A549 (cell line): ENCODE data around the gene FXR2.

Experiments
- CBX8 ChIP-seq: fragments of 200-600 bp; sonication (generic); IDR thresholded peaks from 2 replicates; pipeline ENCODE4 v1.6.1; 2016
- EHMT2 ChIP-seq: fragments of 200-600 bp; sonication (generic); IDR thresholded peaks from 2 replicates; pipeline ENCODE4 v1.6.1; 2016; ENCODE audit warnings: antibody characterized with exemption, low read depth, mild to moderate bottlenecking, moderate library complexity
- EP300 ChIP-seq, 2 experiments: fragments of >200 bp; sonication (Bioruptor Twin); formaldehyde crosslinking; IDR thresholded peaks; 2 replicates in 1 of 2; 3 replicates in 1 of 2; pipeline ENCODE4 v1.6.1; 2016 to 2017
- KDM1A ChIP-seq: fragments of 200-600 bp; sonication (generic); IDR thresholded peaks from 2 replicates; pipeline ENCODE4 v1.6.1; 2016; ENCODE audit warnings: low read depth, mild to moderate bottlenecking
- MAFK ChIP-seq: fragments of 450-650 bp; IDR thresholded peaks from 2 replicates; pipeline ENCODE4 v1.6.1; 2014; ENCODE audit not compliant: partially characterized antibody
- POLR2A ChIP-seq: IDR thresholded peaks from 2 replicates; pipeline ENCODE4 v1.6.1; 2012; ENCODE audit warnings: mild to moderate bottlenecking, low read length
- TF ChIP-seq, protein P1 (sequence below): fragments of >200 bp; sonication (Bioruptor Twin); formaldehyde crosslinking; IDR thresholded peaks from 3 replicates; pipeline ENCODE4 v1.5.1; 2016
- TF ChIP-seq, protein P2 (sequence below): IDR thresholded peaks from 2 replicates; pipeline ENCODE4 v1.6.1; 2012
- TF ChIP-seq, protein P3 (sequence below): fragments of 200-600 bp; sonication (generic); IDR thresholded peaks from 2 replicates; pipeline ENCODE4 v1.6.1; 2016; ENCODE audit warnings: antibody characterized with exemption, mild to moderate bottlenecking, moderate library complexity
- TF ChIP-seq, protein P4 (sequence below): IDR thresholded peaks from 2 replicates; pipeline ENCODE4 v1.6.1; 2012

DNA sequence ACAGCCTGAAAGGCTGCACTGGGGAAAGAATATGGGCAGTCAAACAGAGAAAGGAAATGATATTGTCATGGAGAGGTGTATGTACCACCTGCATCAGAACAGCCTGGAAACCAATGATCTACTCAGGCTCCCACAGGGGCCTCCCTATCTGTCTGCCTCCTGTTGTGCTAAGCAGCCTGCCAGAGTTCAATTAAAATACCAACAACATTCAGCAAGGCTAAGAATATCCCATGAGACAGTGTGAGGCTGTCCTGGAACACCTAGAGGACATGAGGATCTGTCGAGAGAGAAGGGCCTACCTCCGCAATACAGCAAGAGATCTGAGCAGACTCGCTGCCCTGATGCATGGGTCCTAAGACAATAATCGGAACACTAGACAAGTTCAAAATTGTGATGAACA is 8.4 kb downstream of the FXR2 start:
- TF ChIP-seq EP300 (IDR thresholded peaks at IDR 0.05), result no peak
- no peak for TF ChIP-seq POLR2A
- TF ChIP-seq, protein P1, sequence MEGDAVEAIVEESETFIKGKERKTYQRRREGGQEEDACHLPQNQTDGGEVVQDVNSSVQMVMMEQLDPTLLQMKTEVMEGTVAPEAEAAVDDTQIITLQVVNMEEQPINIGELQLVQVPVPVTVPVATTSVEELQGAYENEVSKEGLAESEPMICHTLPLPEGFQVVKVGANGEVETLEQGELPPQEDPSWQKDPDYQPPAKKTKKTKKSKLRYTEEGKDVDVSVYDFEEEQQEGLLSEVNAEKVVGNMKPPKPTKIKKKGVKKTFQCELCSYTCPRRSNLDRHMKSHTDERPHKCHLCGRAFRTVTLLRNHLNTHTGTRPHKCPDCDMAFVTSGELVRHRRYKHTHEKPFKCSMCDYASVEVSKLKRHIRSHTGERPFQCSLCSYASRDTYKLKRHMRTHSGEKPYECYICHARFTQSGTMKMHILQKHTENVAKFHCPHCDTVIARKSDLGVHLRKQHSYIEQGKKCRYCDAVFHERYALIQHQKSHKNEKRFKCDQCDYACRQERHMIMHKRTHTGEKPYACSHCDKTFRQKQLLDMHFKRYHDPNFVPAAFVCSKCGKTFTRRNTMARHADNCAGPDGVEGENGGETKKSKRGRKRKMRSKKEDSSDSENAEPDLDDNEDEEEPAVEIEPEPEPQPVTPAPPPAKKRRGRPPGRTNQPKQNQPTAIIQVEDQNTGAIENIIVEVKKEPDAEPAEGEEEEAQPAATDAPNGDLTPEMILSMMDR, result no peak
- TF ChIP-seq, protein P2, sequence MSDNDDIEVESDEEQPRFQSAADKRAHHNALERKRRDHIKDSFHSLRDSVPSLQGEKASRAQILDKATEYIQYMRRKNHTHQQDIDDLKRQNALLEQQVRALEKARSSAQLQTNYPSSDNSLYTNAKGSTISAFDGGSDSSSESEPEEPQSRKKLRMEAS, result no peak
- no peak for TF ChIP-seq MAFK
- TF ChIP-seq, protein P3, sequence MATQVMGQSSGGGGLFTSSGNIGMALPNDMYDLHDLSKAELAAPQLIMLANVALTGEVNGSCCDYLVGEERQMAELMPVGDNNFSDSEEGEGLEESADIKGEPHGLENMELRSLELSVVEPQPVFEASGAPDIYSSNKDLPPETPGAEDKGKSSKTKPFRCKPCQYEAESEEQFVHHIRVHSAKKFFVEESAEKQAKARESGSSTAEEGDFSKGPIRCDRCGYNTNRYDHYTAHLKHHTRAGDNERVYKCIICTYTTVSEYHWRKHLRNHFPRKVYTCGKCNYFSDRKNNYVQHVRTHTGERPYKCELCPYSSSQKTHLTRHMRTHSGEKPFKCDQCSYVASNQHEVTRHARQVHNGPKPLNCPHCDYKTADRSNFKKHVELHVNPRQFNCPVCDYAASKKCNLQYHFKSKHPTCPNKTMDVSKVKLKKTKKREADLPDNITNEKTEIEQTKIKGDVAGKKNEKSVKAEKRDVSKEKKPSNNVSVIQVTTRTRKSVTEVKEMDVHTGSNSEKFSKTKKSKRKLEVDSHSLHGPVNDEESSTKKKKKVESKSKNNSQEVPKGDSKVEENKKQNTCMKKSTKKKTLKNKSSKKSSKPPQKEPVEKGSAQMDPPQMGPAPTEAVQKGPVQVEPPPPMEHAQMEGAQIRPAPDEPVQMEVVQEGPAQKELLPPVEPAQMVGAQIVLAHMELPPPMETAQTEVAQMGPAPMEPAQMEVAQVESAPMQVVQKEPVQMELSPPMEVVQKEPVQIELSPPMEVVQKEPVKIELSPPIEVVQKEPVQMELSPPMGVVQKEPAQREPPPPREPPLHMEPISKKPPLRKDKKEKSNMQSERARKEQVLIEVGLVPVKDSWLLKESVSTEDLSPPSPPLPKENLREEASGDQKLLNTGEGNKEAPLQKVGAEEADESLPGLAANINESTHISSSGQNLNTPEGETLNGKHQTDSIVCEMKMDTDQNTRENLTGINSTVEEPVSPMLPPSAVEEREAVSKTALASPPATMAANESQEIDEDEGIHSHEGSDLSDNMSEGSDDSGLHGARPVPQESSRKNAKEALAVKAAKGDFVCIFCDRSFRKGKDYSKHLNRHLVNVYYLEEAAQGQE, result no peak
- no peak for TF ChIP-seq KDM1A
- TF ChIP-seq, protein P4, sequence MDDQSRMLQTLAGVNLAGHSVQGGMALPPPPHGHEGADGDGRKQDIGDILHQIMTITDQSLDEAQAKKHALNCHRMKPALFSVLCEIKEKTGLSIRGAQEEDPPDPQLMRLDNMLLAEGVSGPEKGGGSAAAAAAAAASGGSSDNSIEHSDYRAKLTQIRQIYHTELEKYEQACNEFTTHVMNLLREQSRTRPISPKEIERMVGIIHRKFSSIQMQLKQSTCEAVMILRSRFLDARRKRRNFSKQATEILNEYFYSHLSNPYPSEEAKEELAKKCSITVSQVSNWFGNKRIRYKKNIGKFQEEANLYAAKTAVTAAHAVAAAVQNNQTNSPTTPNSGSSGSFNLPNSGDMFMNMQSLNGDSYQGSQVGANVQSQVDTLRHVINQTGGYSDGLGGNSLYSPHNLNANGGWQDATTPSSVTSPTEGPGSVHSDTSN, result no peak
- no peak for TF ChIP-seq EHMT2
- TF ChIP-seq CBX8, result no peak
